Activated B cell treated with CpG ODN at 0.5 μM for 24 hours (primary cell): ENCODE measurements around the gene NMBR. TPM values are rescaled to one million over a fixed set of nuclear protein-coding genes. Genes with fewer than 3 reads are reported as not detected.

Experiments used
- ATAC-seq: fragments of 200-7000 bp; cut with Tn5 transposase; one replicate; pipeline ENCODE4 v1.10.0; 2021; ENCODE audit warnings: low read depth, mild to moderate bottlenecking, moderate library complexity
- CTCF ChIA-PET: fragments of 350-600 bp; sonication (Branson Sonifier 250); formaldehyde crosslinking; loops from one replicate; lab custom pipeline; 2021; ENCODE audit warnings: antibody characterized with exemption; lab: Charles Lee
- POLR2A ChIA-PET: fragments of 350-600 bp; sonication (Branson Sonifier 250); formaldehyde crosslinking; loops from one replicate; lab custom pipeline; 2021; ENCODE audit warnings: antibody characterized with exemption; lab: Charles Lee
- DNase-seq: peaks from one replicate; pipeline ENCODE4 v3.0.0; 2022
- H3K27ac Mint-ChIP-seq: one replicate; pipeline ENCODE4 v1.8.0; 2020; ENCODE audit warnings: mixed read lengths
- H3K27me3 Mint-ChIP-seq: one replicate; pipeline ENCODE4 v1.8.0; 2021; ENCODE audit warnings: mixed read lengths
- H3K36me3 Mint-ChIP-seq: one replicate; pipeline ENCODE4 v1.8.0; 2021; ENCODE audit warnings: low read depth, mixed read lengths
- H3K4me1 Mint-ChIP-seq: one replicate; pipeline ENCODE4 v1.8.0; 2021; ENCODE audit warnings: mixed read lengths
- H3K4me3 Mint-ChIP-seq: one replicate; pipeline ENCODE4 v1.8.0; 2020; ENCODE audit warnings: mild to moderate bottlenecking, mixed read lengths
- H3K9me3 Mint-ChIP-seq: one replicate; pipeline ENCODE4 v1.8.0; 2020; ENCODE audit warnings: mixed read lengths
- intact Hi-C: fragments of 100-400 bp; cut with micrococcal nuclease; formaldehyde crosslinking; loops from one replicate; pipeline ENCODE4 v1.15.1; 2024
- total RNA-seq: library from RNA; stranded (reverse); gene quantifications from 2 replicates; pipeline ENCODE4 v1.2.3, GENCODE V29; 2022
- TF ChIP-seq, protein P1 (sequence below): fragments of 200-600 bp; IDR thresholded peaks from one replicate; pipeline ENCODE4 v1.8.0; 2022; ENCODE audit warnings: antibody characterized with exemption, mild to moderate bottlenecking

The NMBR gene
- total RNA-seq, 1 donor from 2014 or later, result not detected

DNA sequence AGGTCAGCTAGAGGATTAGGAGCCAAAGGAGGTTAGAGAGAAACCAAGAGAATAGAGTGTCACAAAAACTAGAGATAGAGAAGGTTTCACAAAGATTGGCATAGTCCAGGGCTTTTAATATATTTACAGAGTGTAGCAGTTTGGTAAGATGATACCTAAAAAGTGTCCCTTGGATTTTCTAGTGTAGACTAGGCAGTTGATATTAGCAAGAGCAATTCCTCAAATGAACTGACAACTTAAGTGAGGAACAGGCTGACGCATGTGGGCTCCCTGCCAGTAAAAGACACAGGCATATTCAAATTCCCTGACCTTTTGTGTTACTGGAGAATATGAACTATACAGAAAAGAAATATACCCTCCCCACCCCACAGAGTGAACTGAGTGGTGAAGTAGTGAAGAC is 40.3 kb upstream of the NMBR start:
- intact Hi-C loops, result no loop called here
- Mint-ChIP-seq H3K4me3 (no peak overlapping the region), H3K9me3 (no peaks in the 10 kb centered on the region), H3K36me3 (peaks cover 36% of the 10 kb centered on the region), H3K27me3 (no peaks in the 10 kb centered on the region), H3K4me1 (peaks cover 1% of the 10 kb centered on the region), H3K27ac (no peak overlapping the region)
- ATAC-seq (no peak), DNase-seq (no peak)
- POLR2A ChIA-PET, result no interaction called here
- CTCF ChIA-PET, result no interaction called here
- TF ChIP-seq, protein P1, sequence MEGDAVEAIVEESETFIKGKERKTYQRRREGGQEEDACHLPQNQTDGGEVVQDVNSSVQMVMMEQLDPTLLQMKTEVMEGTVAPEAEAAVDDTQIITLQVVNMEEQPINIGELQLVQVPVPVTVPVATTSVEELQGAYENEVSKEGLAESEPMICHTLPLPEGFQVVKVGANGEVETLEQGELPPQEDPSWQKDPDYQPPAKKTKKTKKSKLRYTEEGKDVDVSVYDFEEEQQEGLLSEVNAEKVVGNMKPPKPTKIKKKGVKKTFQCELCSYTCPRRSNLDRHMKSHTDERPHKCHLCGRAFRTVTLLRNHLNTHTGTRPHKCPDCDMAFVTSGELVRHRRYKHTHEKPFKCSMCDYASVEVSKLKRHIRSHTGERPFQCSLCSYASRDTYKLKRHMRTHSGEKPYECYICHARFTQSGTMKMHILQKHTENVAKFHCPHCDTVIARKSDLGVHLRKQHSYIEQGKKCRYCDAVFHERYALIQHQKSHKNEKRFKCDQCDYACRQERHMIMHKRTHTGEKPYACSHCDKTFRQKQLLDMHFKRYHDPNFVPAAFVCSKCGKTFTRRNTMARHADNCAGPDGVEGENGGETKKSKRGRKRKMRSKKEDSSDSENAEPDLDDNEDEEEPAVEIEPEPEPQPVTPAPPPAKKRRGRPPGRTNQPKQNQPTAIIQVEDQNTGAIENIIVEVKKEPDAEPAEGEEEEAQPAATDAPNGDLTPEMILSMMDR, result no peak

DNA sequence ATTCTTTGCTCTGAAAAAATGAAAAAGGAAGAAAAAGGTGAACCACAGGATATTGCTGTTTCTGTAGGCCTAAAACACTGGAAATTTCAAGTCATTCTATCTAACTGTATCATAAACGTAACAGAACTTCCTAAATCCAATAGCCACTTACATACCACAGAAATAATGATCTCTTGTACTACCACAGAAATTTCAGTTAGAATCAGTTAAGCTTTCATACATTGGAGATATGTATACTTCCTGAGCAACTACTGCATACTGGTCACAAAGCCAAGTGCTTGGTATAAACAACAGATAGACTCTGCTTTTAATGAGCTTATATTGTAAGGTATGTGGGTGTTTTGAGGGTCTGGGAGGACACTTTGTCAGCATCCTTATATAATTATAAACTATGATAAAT is 38.7 kb upstream of the NMBR start:
- intact Hi-C loops, result loop anchor here (2.0 kb wide), 1 partner anchor 15 kb away; no protein-coding TSS in a partner anchor
- POLR2A ChIA-PET, result no interaction called here
- ATAC-seq (no peak), DNase-seq (no peak)
- CTCF ChIA-PET, result interaction anchor here (1.2 kb wide), 1 partner anchor 30 kb away, joined by 3 read pairs; no protein-coding TSS in a partner anchor
- Mint-ChIP-seq H3K4me1 (peaks cover 4% of the 10 kb centered on the region), H3K36me3 (peaks cover 35% of the 10 kb centered on the region), H3K9me3 (no peaks in the 10 kb centered on the region), H3K27ac (no peak overlapping the region), H3K4me3 (no peak overlapping the region), H3K27me3 (no peaks in the 10 kb centered on the region)
- TF ChIP-seq, protein P1, result no peak

DNA sequence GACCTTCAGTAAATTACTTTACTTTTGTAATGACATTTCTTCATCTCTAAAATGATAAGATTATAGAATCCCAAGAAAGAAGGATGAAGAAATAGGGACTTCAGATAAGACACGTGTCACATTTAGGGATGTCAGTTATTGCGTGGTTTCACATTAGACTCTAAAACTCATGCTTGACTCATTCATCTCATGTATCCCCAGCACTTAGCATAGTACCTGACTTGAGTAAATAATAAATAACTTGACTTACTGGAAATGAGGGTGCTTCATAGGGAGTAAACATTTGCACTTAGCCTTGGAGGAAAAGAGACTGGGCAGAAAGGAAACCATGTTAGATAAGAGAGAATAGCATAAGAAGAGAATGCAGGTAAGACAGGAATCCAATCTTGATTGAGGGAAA is 37.4 kb upstream of the NMBR start:
- H3K27ac Mint-ChIP-seq, result no peak overlapping the region
- H3K36me3 Mint-ChIP-seq, result peaks cover 30% of the 10 kb centered on the region
- intact Hi-C loops, result loop anchor here (2.0 kb wide), 1 partner anchor 14 kb away; no protein-coding TSS in a partner anchor
- ChIA-PET POLR2A (no interaction called here), CTCF (no interaction called here)
- DNase-seq (no peak), ATAC-seq (no peak)
- H3K27me3 Mint-ChIP-seq, result no peaks in the 10 kb centered on the region
- no peak overlapping the region for H3K4me3 Mint-ChIP-seq
- TF ChIP-seq, protein P1, result no peak
- H3K9me3 Mint-ChIP-seq, result no peaks in the 10 kb centered on the region
- H3K4me1 Mint-ChIP-seq, result peaks cover 4% of the 10 kb centered on the region

DNA sequence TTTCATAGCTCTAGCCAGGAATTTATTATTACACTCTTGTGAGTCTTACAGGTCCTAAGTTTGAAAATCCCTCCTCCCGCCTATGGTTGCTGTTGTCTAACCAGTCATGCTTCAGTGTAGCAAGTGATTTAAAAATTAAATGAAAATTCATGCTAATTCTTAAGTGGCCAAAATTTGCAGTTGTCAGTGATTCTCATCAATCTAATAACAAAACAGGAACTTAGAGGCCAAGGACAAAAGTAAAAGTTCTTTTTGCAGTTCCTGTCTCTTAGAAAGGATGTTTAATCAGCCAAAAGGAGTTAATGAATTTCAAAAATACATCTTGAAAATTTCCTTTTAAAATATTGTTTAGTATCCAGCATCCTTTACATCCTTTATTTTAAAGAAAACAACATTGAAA is 36.4 kb upstream of the NMBR start:
- H3K9me3 Mint-ChIP-seq, result no peaks in the 10 kb centered on the region
- CTCF ChIA-PET, result no interaction called here
- ATAC-seq (no peak), DNase-seq (no peak)
- no peak overlapping the region for H3K4me3 Mint-ChIP-seq
- no peaks in the 10 kb centered on the region for H3K27me3 Mint-ChIP-seq
- H3K36me3 Mint-ChIP-seq, result peaks cover 31% of the 10 kb centered on the region
- H3K4me1 Mint-ChIP-seq, result peaks cover 4% of the 10 kb centered on the region
- no peak overlapping the region for H3K27ac Mint-ChIP-seq
- POLR2A ChIA-PET, result no interaction called here
- TF ChIP-seq, protein P1, result no peak
- intact Hi-C loops, result no loop called here

DNA sequence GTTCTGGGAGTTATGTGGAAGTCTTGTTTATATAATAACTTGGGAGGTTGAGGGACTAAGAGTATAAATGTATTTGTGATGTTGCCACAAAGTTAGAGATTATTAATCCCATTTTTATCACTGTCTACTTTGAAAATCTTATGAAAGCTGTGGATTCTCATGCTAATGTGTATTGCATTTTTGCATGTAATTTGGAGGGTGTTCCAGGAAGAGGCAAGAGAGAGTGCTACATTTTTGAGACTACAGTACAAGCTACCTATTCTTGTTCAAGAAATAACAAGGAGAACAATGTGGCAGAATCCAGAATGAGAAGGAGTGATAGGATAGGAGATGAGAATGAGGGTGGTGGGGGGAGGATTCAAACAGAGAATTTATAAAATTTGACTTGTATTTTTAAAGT is 35.1 kb upstream of the NMBR start:
- TF ChIP-seq, protein P1, result no peak
- no peaks in the 10 kb centered on the region for H3K27me3 Mint-ChIP-seq
- ATAC-seq, result no peak
- H3K4me3 Mint-ChIP-seq, result no peak overlapping the region
- H3K36me3 Mint-ChIP-seq, result peaks cover 45% of the 10 kb centered on the region
- CTCF ChIA-PET, result no interaction called here
- H3K27ac Mint-ChIP-seq, result no peak overlapping the region
- DNase-seq, result no peak
- intact Hi-C loops, result no loop called here
- H3K9me3 Mint-ChIP-seq, result peaks cover 10% of the 10 kb centered on the region
- H3K4me1 Mint-ChIP-seq, result peaks cover 4% of the 10 kb centered on the region
- POLR2A ChIA-PET, result no interaction called here
